Kidney epithelial cell (primary cell): ENCODE data around the gene FLRT1. TPM values are rescaled to one million over a fixed set of nuclear protein-coding genes. Genes with fewer than 3 reads are reported as not detected.

ENCODE experiments used
- DNase-seq: peaks from one replicate; pipeline ENCODE4 v3.0.0-alpha.2; 2010; ENCODE audit warnings: low read depth
- H3K27me3 ChIP-seq: 2 replicates; pipeline ENCODE4 v1.6.0; 2011; ENCODE audit warnings: low read length; ENCODE audit not compliant: control insufficient read depth, insufficient read depth
- H3K36me3 ChIP-seq: 2 replicates; pipeline ENCODE4 v1.5.1; 2011; ENCODE audit warnings: low read length; ENCODE audit not compliant: control insufficient read depth, insufficient read depth
- H3K4me3 ChIP-seq: 2 replicates; pipeline ENCODE4 v1.5.1; 2011; ENCODE audit warnings: low read depth, mild to moderate bottlenecking, control low read depth, low read length
- total RNA-seq: library from RNA; depleted of rRNA; stranded (reverse); fragments of >200 nt; gene quantifications from 2 replicates; pipeline ENCODE4 v1.2.3, GENCODE V29; 2015
- TF ChIP-seq, protein P1 (sequence below): IDR thresholded peaks from 2 replicates; pipeline ENCODE4 v1.5.1; 2011; ENCODE audit warnings: mild to moderate bottlenecking, moderate library complexity, low read length, control low read depth, inconsistent platforms; ENCODE audit not compliant: insufficient read depth, poor library complexity, severe bottlenecking

Gene FLRT1
- total RNA-seq, 1 donor from 2014 or later, result 0.13 TPM

GRCh38 chr11:64084146-64084950, 48.6 kb downstream of the FLRT1 start:
- TF ChIP-seq, protein P1, sequence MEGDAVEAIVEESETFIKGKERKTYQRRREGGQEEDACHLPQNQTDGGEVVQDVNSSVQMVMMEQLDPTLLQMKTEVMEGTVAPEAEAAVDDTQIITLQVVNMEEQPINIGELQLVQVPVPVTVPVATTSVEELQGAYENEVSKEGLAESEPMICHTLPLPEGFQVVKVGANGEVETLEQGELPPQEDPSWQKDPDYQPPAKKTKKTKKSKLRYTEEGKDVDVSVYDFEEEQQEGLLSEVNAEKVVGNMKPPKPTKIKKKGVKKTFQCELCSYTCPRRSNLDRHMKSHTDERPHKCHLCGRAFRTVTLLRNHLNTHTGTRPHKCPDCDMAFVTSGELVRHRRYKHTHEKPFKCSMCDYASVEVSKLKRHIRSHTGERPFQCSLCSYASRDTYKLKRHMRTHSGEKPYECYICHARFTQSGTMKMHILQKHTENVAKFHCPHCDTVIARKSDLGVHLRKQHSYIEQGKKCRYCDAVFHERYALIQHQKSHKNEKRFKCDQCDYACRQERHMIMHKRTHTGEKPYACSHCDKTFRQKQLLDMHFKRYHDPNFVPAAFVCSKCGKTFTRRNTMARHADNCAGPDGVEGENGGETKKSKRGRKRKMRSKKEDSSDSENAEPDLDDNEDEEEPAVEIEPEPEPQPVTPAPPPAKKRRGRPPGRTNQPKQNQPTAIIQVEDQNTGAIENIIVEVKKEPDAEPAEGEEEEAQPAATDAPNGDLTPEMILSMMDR, result no peak
- Histone ChIP-seq H3K36me3 (no peaks in the 10 kb centered on the region), H3K4me3 (no peak overlapping the region), H3K27me3 (peaks cover 47% of the 10 kb centered on the region)
- no peak for DNase-seq

GRCh38 chr11:64084951-64085710, 49.4 kb downstream of the FLRT1 start:
- peaks cover 47% of the 10 kb centered on the region for H3K27me3 ChIP-seq
- DNase-seq, result no peak
- no peaks in the 10 kb centered on the region for H3K36me3 ChIP-seq
- TF ChIP-seq, protein P1, result no peak
- H3K4me3 ChIP-seq, result no peak overlapping the region

Other genes starting within 250 kb of the FLRT1 start
- gene SPINDOC, start 222.5 kb upstream of the FLRT1 start, total RNA-seq, result 40.5 and 41.4 TPM in 2 replicates
- 40.1 and 45.2 TPM in 2 replicates for gene MARK2, start 196.8 kb upstream of the FLRT1 start, total RNA-seq
- gene RCOR2, start 118.8 kb upstream of the FLRT1 start, total RNA-seq, result 7.8 and 11.5 TPM in 2 replicates
- gene NAA40, start 96.9 kb upstream of the FLRT1 start, total RNA-seq, result 13.8 and 15.6 TPM in 2 replicates
- gene COX8A, start 61.3 kb upstream of the FLRT1 start, total RNA-seq, result 282 and 377 TPM in 2 replicates
- 100.0 and 119 TPM in 2 replicates for gene OTUB1, start 49.5 kb upstream of the FLRT1 start, total RNA-seq
- gene MACROD1, start 130.2 kb downstream of the FLRT1 start, total RNA-seq, result 12.3 and 23.5 TPM in 2 replicates
- gene STIP1, start 150.2 kb downstream of the FLRT1 start, total RNA-seq, result 138 and 148 TPM in 2 replicates
- 0.25 and 2.1 TPM in 2 replicates for gene FERMT3, start 170.8 kb downstream of the FLRT1 start, total RNA-seq
- 59.8 and 77.1 TPM in 2 replicates for gene TRPT1, start 190.3 kb downstream of the FLRT1 start, total RNA-seq
- 50.7 and 61.1 TPM in 2 replicates for gene NUDT22, start 190.3 kb downstream of the FLRT1 start, total RNA-seq
- 14.8 and 21.7 TPM in 2 replicates for gene DNAJC4, start 194.6 kb downstream of the FLRT1 start, total RNA-seq
- gene VEGFB, start 198.7 kb downstream of the FLRT1 start, total RNA-seq, result 54.7 and 61.4 TPM in 2 replicates
- 61.1 and 110 TPM in 2 replicates for gene FKBP2, start 205.2 kb downstream of the FLRT1 start, total RNA-seq
- 599 and 634 TPM in 2 replicates for gene PPP1R14B, start 211.0 kb downstream of the FLRT1 start, total RNA-seq
- 25.4 and 32.5 TPM in 2 replicates for gene PLCB3, start 215.6 kb downstream of the FLRT1 start, total RNA-seq
- 118 and 153 TPM in 2 replicates for gene BAD, start 248.7 kb downstream of the FLRT1 start, total RNA-seq
- 21.9 and 44.3 TPM in 2 replicates for gene GPR137, start 249.9 kb downstream of the FLRT1 start, total RNA-seq